Right ventricle myocardium superior (tissue), 1 donor: Measurements from ENCODE around the gene ASTN2. TPM values are rescaled to one million over a fixed set of nuclear protein-coding genes. Genes with fewer than 3 reads are reported as not detected.

Experiments used
- ATAC-seq: fragments of 200-7000 bp; cut with Tn5 transposase; one replicate; pipeline ENCODE4 v1.9.1; 2020; ENCODE audit warnings: mild to moderate bottlenecking; ENCODE audit not compliant: poor library complexity
- DNase-seq: peaks from one replicate; pipeline ENCODE4 v3.0.0-alpha.2; 2020
- intact Hi-C: fragments of 100-400 bp; cut with DNase I; formaldehyde crosslinking; loops from one replicate; pipeline ENCODE4 v1.11.2; 2022
- total RNA-seq: library from RNA; stranded (reverse); fragmentation: NEBNext Ultra II Directional; extraction: Animal tissue kit (Norgen Biotek cat#: 25700); gene quantifications from one replicate; pipeline ENCODE4 v1.2.1, GENCODE V29; 2021
- donor health status: DM: no; HTN: yes; CAD: no; lungs with severe emphysema.

Gene ASTN2
- total RNA-seq, 1 donor from 2014 or later, result 6.4 TPM

GRCh38 chr9:116479967-116480366, 934.9 kb downstream of the ASTN2 start:
- no peak for DNase-seq
- ATAC-seq, result no peak
- intact Hi-C loops, result no loop called here

GRCh38 chr9:116479056-116479544, 935.8 kb downstream of the ASTN2 start:
- DNase-seq (no peak), ATAC-seq (no peak)
- intact Hi-C loops, result no loop called here

- DNase-seq (no peak), ATAC-seq (no peak)
- intact Hi-C loops, result no loop called here
Measured at GRCh38 chr9:116477584-116478141, 937.2 kb downstream of the ASTN2 start.

DNA sequence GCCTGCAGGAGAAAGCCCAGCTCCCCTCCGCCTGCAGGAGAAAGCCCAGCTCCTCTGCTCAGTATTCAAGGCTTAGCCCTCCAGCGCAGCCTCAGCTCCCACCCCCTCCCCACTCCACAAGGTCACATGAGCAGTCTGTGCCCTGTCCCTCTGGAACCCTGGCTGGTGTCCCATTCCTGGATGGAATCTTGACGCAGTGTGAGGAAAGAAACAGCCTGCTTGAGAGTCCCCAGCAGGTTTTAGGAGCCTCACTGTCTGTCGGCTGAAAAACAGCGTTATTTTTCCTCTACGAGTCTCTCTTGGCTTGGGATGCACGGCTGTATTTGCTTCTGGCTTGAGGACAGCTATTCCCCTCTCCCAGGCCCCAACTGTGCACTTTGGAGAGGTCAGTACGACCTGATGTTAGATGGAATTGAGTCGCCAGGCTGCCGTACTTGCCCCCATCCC, 937.9 kb downstream of the ASTN2 start:
- DNase-seq, result peak; percentile 57
- intact Hi-C loops, result no loop called here
- ATAC-seq, result peak; percentile 84

DNA sequence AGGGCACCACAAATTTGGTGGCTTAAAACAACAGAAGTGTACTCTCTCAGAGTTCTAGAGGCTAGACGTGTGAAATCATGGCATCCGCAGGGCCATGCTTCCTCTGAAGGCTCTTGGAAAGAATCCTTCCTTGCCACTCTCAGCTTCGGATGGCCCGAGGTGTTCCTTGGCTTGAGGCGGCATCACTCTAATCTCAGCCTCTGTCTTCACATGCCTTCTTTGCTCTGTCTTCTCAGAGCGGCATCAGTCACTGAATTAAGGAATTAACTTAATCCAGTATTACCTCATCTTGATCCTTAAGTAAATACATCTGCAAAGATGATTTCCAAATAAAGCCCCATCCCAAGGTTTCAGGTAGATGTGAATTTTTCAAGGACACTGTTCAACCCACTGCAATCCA, 938.9 kb downstream of the ASTN2 start:
- intact Hi-C loops, result no loop called here
- ATAC-seq (no peak), DNase-seq (no peak)

DNA sequence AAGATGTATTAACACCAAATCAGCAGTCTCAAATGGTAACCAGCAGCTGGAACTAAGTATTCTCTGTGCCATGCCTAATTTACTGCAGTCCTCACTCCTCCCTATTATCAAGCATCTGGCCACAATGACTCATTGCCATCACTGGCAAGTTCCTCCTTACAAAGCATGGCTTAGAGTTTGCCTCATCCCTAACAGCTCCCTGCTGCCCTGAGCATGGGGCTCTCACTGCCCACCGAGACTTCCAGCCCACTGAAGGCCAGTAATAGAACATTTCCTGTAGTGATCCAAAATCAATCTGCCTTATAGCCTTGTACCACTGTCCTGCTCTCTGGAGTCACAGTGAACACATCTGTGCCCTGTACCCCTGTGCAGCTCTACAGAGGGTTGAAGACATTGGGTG, 939.7 kb downstream of the ASTN2 start:
- ATAC-seq (no peak), DNase-seq (no peak)
- intact Hi-C loops, result no loop called here

DNA sequence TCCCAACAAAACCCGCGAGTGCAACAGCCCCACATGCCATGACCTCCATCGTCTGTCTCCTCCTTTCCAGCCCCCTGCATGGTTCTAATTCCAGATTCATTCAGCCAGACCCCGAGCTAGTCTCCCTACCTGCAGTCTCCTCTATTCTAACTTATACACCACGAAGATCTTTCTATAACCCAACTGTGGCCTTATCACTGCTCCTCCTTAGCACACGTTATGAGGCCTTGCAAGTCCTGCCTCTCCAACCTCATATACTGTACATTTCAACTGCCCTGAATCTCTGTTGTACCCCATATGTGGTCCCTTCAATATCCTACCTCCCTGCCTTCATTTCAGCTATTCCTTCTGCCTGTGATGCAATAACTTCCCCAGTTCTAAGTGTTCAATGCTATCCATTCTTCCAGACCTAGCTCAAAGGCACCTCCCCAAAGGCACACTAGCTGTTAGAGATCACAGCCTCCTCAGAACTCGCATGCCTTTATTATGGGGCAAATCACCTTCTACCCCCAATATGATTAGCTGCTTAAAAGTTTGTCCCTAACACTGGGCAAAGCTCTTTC, 942.8 kb downstream of the ASTN2 start:
- intact Hi-C loops, result no loop called here
- no peak for ATAC-seq

GRCh38 chr9:116471093-116471906, 943.6 kb downstream of the ASTN2 start:
- peak; percentile 73 for ATAC-seq
- intact Hi-C loops, result no loop called here
- DNase-seq, result peak; percentile 52

More for the DNA sequence above, 942.8 kb downstream of the ASTN2 start:
- no peak for DNase-seq

DNA sequence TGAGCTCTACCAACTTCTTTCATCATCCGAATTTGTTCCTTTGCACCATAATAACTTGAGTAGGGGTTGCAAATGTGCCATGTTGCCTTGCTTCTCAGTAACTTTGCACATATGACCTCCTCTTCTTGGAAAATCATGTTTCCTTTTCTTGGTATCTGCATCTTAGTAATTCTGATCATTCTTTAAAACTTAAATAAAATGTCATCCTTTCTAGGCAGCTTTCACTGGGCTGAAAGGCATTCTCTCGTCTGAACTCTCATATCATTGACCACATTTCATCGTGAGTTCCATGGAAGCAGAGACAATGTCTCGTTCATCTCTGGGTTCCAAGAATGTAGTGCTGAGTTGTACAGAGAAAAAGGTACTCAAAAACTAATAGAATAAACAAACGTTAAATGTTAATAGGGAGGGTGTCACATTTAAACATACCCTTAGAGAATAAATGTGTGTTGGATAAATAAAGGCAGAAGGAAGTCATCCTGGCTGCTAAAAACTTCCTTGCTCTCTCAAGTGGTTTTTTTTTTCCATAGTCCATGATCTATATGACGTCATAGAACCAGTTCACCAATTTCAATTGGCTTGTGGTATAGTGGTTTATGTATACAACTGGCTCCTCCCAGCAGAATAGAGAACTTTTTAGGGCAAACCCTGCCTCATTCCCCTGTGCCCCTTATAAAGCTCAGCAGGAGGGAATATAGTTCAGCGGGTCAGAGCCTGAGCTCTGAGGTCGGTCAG, 945.9 kb downstream of the ASTN2 start:
- ATAC-seq (no peak), DNase-seq (no peak)
- intact Hi-C loops, result no loop called here

DNA sequence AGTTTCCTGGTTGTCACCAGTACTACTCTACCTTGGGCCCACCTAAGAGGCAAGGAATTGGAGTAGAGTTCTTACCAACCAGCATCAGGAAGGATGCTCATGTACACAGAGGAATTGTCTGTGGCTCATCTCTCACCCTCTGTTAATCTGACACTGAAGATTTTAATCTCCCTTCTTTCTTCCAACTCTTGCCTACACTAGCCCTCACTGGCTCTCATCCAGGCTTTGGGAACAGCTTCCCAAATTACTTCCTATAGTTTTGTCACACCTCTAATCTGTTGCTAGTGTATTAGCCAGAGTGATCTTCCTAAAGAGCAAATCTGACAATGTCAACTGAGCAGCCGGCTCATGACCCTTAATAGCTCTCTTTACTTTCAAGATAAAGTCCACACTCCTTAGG, 946.5 kb downstream of the ASTN2 start:
- ATAC-seq (no peak), DNase-seq (no peak)
- intact Hi-C loops, result no loop called here

GRCh38 chr9:116467740-116468351, 947.0 kb downstream of the ASTN2 start:
- DNase-seq (no peak), ATAC-seq (no peak)
- intact Hi-C loops, result no loop called here

GRCh38 chr9:116466271-116467235, 948.3 kb downstream of the ASTN2 start:
- intact Hi-C loops, result no loop called here
- DNase-seq (no peak), ATAC-seq (no peak)

DNA sequence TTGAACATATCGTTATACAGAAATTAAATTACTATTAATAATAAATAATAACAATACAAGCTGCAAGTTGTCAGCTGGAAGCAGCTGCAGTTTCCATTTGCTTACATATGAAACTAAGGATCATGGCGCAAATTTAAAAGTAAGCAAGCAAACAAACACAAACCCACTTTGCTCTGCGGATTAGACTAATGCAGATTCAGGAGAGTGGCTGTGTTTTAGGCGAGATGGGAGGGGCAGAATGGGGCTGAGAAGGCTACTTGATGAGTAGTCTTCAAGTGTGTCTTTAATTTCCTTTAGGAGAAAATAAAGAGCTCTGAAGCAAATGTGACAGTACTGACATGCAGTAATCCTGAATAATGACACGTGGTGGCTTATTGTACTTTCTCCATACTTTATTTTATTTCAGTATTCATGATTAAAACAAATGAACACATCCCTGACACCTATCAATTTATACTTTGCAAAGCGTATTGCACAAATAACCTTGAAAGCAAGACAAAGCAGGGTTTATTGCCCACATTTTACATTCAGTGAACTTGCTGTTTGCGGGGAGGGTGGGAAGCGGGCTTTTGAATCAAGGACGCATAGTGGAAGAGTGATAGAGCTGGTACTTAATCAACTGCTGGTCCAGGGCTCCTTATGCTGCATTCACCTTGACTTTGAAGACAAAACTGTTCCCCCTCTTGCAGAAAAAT, 949.1 kb downstream of the ASTN2 start:
- intact Hi-C loops, result no loop called here
- no peak for DNase-seq
- no peak for ATAC-seq

- DNase-seq (no peak), ATAC-seq (no peak)
- intact Hi-C loops, result no loop called here
Measured at GRCh38 chr9:116464987-116465571, 949.8 kb downstream of the ASTN2 start.

GRCh38 chr9:116464423-116464822, 950.4 kb downstream of the ASTN2 start:
- DNase-seq (no peak), ATAC-seq (no peak)
- intact Hi-C loops, result no loop called here

DNA sequence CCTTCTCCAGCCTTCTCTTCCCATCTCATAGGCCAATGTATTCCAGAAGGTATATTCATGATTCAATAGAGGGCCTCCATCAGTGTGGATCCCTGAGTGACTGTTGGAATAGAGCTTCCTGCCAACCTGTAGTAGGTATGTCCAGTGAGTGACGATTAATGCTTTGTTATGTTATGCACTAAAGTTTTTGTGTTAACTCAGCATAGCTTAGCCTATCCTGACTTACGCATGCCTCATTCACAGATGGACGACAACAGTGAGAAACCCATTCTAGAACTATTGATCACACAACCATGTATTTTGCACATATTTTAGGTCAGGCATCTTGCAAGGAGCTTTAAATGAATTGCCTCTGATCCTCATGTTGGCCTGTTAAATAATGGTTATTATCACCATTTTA, 953.2 kb downstream of the ASTN2 start:
- intact Hi-C loops, result no loop called here

DNA sequence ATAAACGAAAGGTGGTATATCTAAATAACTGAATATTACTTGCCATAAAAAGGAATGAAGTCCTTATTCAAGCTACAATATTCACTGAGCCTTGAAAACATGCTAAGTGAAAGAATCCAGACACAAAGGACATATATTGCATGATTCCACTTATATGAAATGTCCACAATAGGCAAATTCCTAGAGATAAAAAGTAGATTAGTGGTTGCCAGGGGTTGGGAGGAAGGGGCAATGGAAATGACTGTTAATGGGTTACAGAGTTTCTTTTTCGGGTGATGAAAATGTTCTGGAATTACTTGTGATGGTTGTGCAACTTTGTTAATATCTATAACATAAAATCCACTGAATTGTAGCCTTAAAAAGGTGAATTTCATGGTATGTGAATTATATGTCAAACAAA, 954.8 kb downstream of the ASTN2 start:
- ATAC-seq (no peak), DNase-seq (no peak)
- intact Hi-C loops, result no loop called here

More for the DNA sequence above, 953.2 kb downstream of the ASTN2 start:
- DNase-seq (no peak), ATAC-seq (no peak)
